Astrocyte of the cerebellum (primary cell): ENCODE measurements around the gene ESCO1.

ENCODE experiments used
- DNase-seq: peaks from one replicate; pipeline ENCODE4 v3.0.0-alpha.2; 2011; ENCODE audit warnings: low read depth
- H3K4me3 ChIP-seq: 2 replicates; pipeline ENCODE4 v1.5.1; 2011; ENCODE audit warnings: mild to moderate bottlenecking, low read depth, low read length, moderate library complexity
- in situ Hi-C: cut with HindIII; loops from 2 replicates; pipeline ENCODE4 v1.10.0; 2017; ENCODE audit warnings: low sequenced_read_pairs
- TF ChIP-seq, protein P1 (sequence below): IDR thresholded peaks from 2 replicates; pipeline ENCODE4 v1.5.1; 2012; ENCODE audit warnings: low read length, low read depth, moderate library complexity, mild to moderate bottlenecking; ENCODE audit errors: missing control alignments

The ESCO1 gene

DNA sequence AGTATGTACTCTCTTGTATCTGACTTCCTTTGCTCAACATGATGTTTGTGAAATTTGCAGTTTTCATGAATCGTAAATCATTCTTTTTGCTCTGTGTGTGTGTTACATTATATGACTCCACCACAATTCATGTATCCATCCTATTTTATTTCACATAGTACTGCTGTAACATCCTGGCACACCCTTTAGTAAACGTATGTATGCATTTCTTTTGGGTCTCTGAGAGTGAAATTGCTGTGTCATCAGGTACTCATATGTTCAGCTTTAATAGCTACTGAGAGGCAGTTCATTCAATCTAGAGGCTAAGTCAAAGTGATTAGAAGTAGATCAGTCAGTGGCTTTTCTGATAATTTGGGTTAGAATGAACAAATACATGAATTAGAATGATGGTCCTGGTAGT, 118.8 kb downstream of the ESCO1 start:
- TF ChIP-seq, protein P1, sequence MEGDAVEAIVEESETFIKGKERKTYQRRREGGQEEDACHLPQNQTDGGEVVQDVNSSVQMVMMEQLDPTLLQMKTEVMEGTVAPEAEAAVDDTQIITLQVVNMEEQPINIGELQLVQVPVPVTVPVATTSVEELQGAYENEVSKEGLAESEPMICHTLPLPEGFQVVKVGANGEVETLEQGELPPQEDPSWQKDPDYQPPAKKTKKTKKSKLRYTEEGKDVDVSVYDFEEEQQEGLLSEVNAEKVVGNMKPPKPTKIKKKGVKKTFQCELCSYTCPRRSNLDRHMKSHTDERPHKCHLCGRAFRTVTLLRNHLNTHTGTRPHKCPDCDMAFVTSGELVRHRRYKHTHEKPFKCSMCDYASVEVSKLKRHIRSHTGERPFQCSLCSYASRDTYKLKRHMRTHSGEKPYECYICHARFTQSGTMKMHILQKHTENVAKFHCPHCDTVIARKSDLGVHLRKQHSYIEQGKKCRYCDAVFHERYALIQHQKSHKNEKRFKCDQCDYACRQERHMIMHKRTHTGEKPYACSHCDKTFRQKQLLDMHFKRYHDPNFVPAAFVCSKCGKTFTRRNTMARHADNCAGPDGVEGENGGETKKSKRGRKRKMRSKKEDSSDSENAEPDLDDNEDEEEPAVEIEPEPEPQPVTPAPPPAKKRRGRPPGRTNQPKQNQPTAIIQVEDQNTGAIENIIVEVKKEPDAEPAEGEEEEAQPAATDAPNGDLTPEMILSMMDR: no peak
- no peak for DNase-seq
- in situ Hi-C loops: no loop called here
- no peak overlapping the region for H3K4me3 ChIP-seq

DNA sequence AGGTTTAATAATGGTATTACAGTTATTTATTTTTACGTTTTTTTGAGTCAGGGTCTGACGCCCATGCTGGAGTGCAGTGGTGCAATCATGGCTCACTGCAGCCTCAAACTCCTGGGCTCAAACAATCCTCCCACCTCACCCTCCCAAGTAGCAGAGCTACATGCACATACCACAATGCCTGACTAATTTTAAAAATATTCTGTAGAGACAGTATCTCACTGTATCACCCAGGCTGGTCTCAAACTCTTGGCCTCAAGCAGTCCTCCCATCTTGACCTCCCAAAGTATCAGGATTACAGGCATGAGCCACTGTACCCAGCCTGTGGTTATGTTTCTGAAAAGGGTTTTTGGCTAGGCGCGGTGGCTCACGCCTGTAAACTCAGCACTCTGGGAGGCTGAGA, 120.8 kb downstream of the ESCO1 start:
- TF ChIP-seq, protein P1: no peak
- DNase-seq: no peak
- in situ Hi-C loops: no loop called here
- no peak overlapping the region for H3K4me3 ChIP-seq
